GM21526 (cell line): ENCODE data around the gene ADSS1.
A peak's percentile ranks its signal among the peaks of the same experiment; 100 is the strongest.

ENCODE experiments used
- ATAC-seq: cut with Tn5 transposase; IDR thresholded peaks from one replicate; pipeline ENCODE4 v1.9.1; 2021; ENCODE audit warnings: moderate library complexity; ENCODE audit not compliant: unreplicated experiment, low FRiP score

Gene ADSS1

GRCh38 chr14:104758981-104759969 is 35.2 kb downstream of the ADSS1 start:
- no peak for ATAC-seq

GRCh38 chr14:104765517-104765916 is 41.5 kb downstream of the ADSS1 start:
- no peak for ATAC-seq

GRCh38 chr14:104766256-104766862 is 42.3 kb downstream of the ADSS1 start:
- ATAC-seq: no peak

- no peak for ATAC-seq
These were observed 43.0 kb downstream of the ADSS1 start for GRCh38 chr14:104766863-104767633.

GRCh38 chr14:104767634-104767918 is 43.5 kb downstream of the ADSS1 start:
- ATAC-seq: no peak

GRCh38 chr14:104768437-104769323 is 44.7 kb downstream of the ADSS1 start:
- peak; percentile 71 for ATAC-seq

GRCh38 chr14:104769324-104770071 is 45.5 kb downstream of the ADSS1 start:
- no peak for ATAC-seq

GRCh38 chr14:104770072-104770579 is 46.1 kb downstream of the ADSS1 start:
- ATAC-seq: no peak

GRCh38 chr14:104770851-104771272 is 46.8 kb downstream of the ADSS1 start:
- ATAC-seq: no peak

GRCh38 chr14:104771374-104771773 is 47.3 kb downstream of the ADSS1 start:
- ATAC-seq: no peak

- ATAC-seq: no peak
These were observed 48.1 kb downstream of the ADSS1 start for GRCh38 chr14:104771918-104772706.

- ATAC-seq: no peak
These were observed 48.9 kb downstream of the ADSS1 start for GRCh38 chr14:104772707-104773504.

GRCh38 chr14:104773505-104774452 is 49.8 kb downstream of the ADSS1 start:
- ATAC-seq: no peak

- no peak for ATAC-seq
These were observed 50.5 kb downstream of the ADSS1 start for GRCh38 chr14:104774453-104775072.

- no peak for ATAC-seq
These were observed 51.1 kb downstream of the ADSS1 start for GRCh38 chr14:104775073-104775489.

- no peak for ATAC-seq
These were observed 52.5 kb downstream of the ADSS1 start for GRCh38 chr14:104776481-104776880.
